T-helper 1 cell (primary cell): ENCODE data around the gene PHLDB2.

Experiments
- DNase-seq, 5 donors: peaks; one replicate each; pipeline ENCODE4 v3.0.0-alpha.2; 2012 to 2020

The PHLDB2 gene

GRCh38 chr3:111926266-111926676 is 67.2 kb downstream of the PHLDB2 start:
- no peak for DNase-seq

GRCh38 chr3:111928613-111929012 is 69.5 kb downstream of the PHLDB2 start:
- no peak for DNase-seq

- DNase-seq: no peak
Measured at GRCh38 chr3:111929484-111929883, 70.4 kb downstream of the PHLDB2 start.

- no peak for DNase-seq
Measured at GRCh38 chr3:111932946-111933345, 73.9 kb downstream of the PHLDB2 start.

- DNase-seq: no peak
Measured at GRCh38 chr3:111936191-111936841, 77.3 kb downstream of the PHLDB2 start.

- DNase-seq: no peak
Measured at GRCh38 chr3:111936967-111937366, 77.9 kb downstream of the PHLDB2 start.

GRCh38 chr3:111937871-111938270 is 78.8 kb downstream of the PHLDB2 start:
- DNase-seq: no peak

- DNase-seq: no peak
Measured at GRCh38 chr3:111939873-111940272, 80.8 kb downstream of the PHLDB2 start.

- no peak for DNase-seq
Measured at GRCh38 chr3:111943533-111943932, 84.5 kb downstream of the PHLDB2 start.

- no peak for DNase-seq
Measured at GRCh38 chr3:111944372-111944771, 85.3 kb downstream of the PHLDB2 start.

GRCh38 chr3:111947231-111947630 is 88.2 kb downstream of the PHLDB2 start:
- DNase-seq: no peak

GRCh38 chr3:111948786-111949185 is 89.7 kb downstream of the PHLDB2 start:
- no peak for DNase-seq

GRCh38 chr3:111949712-111950111 is 90.6 kb downstream of the PHLDB2 start:
- no peak for DNase-seq

- DNase-seq: no peak
Measured at GRCh38 chr3:111951032-111951431, 92.0 kb downstream of the PHLDB2 start.

GRCh38 chr3:111952086-111952485 is 93.0 kb downstream of the PHLDB2 start:
- no peak for DNase-seq

GRCh38 chr3:111952866-111953450 is 93.9 kb downstream of the PHLDB2 start:
- DNase-seq: no peak

- no peak for DNase-seq
Measured at GRCh38 chr3:111954228-111954990, 95.3 kb downstream of the PHLDB2 start.

- no peak for DNase-seq
Measured at GRCh38 chr3:111955876-111956275, 96.8 kb downstream of the PHLDB2 start.

- no peak for DNase-seq
Measured at GRCh38 chr3:111956449-111956848, 97.4 kb downstream of the PHLDB2 start.

GRCh38 chr3:111956995-111957734 is 98.1 kb downstream of the PHLDB2 start:
- DNase-seq: no peak

GRCh38 chr3:111961461-111962164 is 102.5 kb downstream of the PHLDB2 start:
- no peak for DNase-seq

- DNase-seq: no peak
Measured at GRCh38 chr3:111963424-111963823, 104.4 kb downstream of the PHLDB2 start.

GRCh38 chr3:111965484-111965883 is 106.4 kb downstream of the PHLDB2 start:
- DNase-seq: no peak
